HG03280 (cell line): ENCODE data around the gene PTGER3.

Source experiments
- ATAC-seq: cut with Tn5 transposase; IDR thresholded peaks from one replicate; pipeline ENCODE4 v1.9.1; 2021; ENCODE audit warnings: mild to moderate bottlenecking, moderate library complexity; ENCODE audit not compliant: unreplicated experiment

Gene PTGER3

GRCh38 chr1:71047635-71048607 is at the start of gene PTGER3:
Gene PTGER3, minus strand, starts transcription at chr1:71047816. Its CDS starts 239 bp downstream, at chr1:71047577.
- ATAC-seq: no peak

- no peak for ATAC-seq
These were observed 47.3 kb upstream of the PTGER3 start for GRCh38 chr1:71094913-71095312.

- no peak for ATAC-seq
These were observed 46.3 kb upstream of the PTGER3 start for GRCh38 chr1:71093938-71094337.

DNA sequence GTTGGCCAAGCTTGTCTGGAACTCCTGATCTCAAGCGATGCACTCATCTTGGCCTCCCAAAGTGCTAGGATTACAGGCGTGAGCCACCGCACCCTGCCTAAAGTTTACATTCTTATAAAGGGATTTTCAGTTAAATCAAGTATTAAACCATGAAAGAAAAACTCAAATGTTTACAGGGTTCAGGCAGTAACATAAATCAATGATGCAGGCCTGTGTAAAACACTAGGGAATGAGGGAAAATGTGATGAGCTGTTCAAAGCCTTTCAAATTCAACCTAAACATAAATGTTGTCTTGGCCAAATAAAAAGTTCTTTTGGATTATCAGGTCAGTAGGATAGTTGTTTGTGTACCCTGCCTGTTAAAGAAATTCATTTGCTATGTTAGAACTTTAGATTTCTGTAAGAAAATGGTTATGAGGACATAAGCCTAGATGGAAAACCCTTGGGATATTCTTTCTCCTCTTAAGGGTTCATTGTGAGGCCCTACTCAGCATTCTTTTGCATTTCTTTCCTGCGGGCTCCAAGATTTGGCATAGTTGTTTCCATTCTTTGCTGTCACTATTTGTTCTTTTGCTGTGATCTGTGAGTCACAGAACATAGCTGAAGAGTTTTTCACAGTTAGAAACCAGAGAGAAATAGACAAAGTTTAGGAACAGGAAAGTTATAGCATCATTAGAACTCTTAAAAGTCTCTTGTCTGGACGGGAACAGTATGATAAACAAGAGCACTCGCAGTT is 42.1 kb upstream of the PTGER3 start:
- no peak for ATAC-seq

DNA sequence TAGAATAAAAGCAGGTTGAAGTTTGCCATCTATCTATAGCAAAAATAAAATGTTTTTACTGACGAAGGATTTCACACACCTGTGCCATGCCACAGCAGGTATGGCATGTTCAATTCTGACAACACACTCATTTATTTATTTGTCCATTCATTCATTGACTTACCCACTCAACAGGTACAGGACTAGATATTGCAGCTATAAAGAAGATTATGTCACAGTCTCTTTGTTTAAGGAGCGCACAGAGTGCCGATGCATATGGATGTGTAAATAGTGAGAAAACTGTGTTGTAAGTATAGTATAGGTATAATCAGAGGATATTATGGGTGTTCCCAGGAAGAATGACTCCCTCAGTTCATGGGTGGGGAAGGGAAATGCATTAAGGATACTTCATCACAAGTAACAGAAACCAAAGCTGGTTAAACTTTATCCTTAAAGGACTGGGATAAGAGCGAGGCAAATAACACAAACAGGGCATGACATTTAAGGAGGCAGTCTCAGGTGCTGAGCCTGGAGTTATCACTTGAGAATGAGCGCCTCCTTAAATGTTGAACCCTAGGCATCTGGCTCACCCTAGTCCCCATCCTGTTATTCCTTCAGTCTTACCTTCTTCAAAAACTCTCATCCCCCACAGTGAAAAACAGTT is 41.1 kb upstream of the PTGER3 start:
- ATAC-seq: no peak

GRCh38 chr1:71087713-71088112 is 40.1 kb upstream of the PTGER3 start:
- no peak for ATAC-seq

GRCh38 chr1:71087060-71087459 is 39.4 kb upstream of the PTGER3 start:
- no peak for ATAC-seq

DNA sequence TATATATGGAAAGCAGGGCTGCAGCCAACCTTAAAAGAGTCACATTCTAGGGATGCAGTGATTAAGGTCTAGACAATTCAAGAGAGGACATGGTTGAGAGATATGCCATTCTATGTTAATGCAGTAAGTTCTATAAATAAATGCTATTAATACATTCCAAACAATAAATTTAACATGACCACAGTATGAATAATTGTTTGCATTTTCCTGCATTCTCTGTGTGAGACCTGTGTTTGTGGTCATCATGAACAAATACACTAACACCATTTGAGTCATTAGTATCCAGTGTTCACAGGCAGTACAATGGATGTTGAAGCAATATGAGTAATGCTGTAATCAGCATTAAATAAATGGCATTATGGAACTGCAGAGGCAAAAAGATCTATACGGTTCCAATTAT is 38.7 kb upstream of the PTGER3 start:
- ATAC-seq: no peak

GRCh38 chr1:71083271-71083670 is 35.7 kb upstream of the PTGER3 start:
- ATAC-seq: no peak

GRCh38 chr1:71081697-71082080 is 34.1 kb upstream of the PTGER3 start:
- no peak for ATAC-seq

- ATAC-seq: peak; percentile 99
These were observed 33.4 kb upstream of the PTGER3 start, which contains the start of gene ZRANB2 for GRCh38 chr1:71080739-71081696. Gene ZRANB2, minus strand, starts transcription at chr1:71081035. Its CDS starts 40 bp downstream, at chr1:71080995.

GRCh38 chr1:71080230-71080738 is 32.7 kb upstream of the PTGER3 start:
- peak; percentile 11 for ATAC-seq

- ATAC-seq: no peak
These were observed 27.1 kb upstream of the PTGER3 start for GRCh38 chr1:71074681-71075080.

- no peak for ATAC-seq
These were observed 24.7 kb upstream of the PTGER3 start for GRCh38 chr1:71072273-71072672.

DNA sequence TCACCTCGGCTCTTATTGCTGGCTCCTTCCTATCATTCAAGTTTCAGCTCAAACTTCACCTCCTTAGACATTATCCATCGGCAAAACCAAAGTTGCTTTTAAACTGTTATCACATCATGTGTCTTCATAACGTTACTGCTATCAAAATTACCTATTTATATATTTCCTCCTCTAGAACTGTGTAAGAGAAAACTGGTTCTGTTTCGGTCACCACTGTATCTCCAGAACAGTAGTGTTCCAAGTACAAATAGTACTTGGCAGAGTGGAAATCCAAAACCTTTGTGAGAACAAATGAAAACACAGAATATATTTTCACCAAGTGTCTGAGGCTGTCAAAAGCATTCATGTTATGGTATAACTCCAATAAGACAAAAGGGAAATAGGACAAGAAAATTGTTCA is 24.1 kb upstream of the PTGER3 start:
- no peak for ATAC-seq

DNA sequence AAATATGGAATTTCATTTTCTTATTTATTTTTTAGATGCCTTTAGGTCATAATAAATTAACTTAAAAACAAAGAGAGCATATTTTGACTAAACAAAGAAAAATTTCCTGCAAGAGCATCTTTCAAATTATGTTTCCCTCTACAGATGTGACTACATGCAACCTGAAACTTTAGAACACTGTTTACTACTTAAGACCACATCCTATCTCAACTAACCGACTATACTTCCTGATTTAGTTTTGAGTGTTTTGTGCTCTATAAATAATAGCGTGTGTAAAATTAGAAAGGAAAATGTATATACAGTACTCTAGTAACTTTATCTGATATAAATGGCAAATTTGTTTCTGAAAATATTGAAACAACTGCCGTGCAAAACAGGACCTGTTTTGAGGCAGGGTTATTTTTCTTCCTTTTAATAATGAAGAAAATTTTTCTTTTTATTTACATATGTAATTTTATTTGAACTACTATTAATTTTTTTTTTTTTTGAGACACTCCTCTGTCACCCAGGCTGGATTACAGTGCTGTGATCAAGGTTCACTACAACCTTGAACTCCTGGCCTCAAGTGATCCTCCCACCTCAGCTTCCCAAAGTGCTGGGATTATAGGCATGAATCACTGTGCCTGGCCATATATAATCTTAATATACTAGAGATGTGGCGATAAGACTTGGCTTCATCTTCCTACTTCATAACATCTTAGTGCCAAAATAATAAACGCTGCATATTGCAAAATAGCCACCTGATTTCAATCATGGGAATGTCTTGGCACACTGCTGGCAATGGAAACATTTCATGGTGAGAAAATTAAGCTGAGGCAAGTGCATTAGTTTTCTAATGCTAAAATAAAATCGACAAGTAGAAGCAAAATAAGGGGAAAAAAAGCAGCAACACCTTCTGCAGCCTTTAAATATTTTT is 21.0 kb upstream of the PTGER3 start:
- ATAC-seq: no peak

- ATAC-seq: no peak
These were observed 7.2 kb upstream of the PTGER3 start for GRCh38 chr1:71054791-71055190.

DNA sequence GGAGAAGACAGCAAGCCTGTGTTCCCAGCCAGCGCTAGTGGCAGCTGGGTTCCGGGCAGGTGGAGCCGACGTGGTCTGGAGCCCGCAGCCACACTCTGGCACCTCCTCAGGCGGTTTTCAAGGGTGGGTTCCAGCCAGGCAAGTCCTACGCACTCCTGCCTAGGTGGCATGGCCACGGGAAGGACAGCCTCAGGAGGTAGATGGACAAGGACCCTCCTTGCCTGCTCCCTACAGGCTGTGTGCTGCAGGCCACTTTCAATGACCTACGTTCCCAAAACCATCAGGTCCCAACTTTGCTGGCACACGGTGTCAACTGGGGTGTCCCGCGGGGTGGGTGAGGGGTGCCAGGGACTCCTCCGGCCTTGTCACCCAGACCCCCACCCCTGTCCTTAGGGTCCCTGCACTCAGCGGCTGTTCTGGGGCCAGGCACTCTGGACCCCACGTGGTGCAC is 6.7 kb upstream of the PTGER3 start:
- no peak for ATAC-seq

DNA sequence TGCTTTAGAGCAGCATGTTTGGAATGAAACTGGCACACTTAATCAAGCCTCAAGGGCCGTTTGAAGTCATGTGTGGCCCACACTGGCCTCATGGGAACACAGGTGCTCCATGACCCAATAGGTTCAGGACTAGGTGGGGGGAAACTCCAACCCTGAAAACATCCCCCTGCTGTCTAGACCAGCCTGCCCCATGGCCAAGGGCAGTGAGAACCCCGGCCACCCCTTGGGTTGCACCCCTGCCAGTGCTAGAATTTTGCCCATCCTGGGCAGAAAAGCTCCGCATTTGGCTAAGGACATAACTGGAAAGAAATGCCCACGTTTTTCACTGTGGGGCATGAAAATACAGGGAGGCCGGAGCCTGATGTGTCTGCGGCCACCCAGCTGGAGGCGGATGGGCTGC is 6.1 kb upstream of the PTGER3 start:
- no peak for ATAC-seq
